GM12891 (cell line): ENCODE measurements around the gene SLC24A3.

Source experiments
- PAX5 ChIP-seq: IDR thresholded peaks from 2 replicates; pipeline ENCODE4 v1.6.1; 2011; ENCODE audit warnings: low read length, moderate library complexity, mild to moderate bottlenecking; ENCODE audit not compliant: insufficient read depth, severe bottlenecking
- POLR2A ChIP-seq: IDR thresholded peaks from 2 replicates; pipeline ENCODE4 v1.6.1; 2011; ENCODE audit warnings: low read depth, low read length, control low read depth
- POLR2AphosphoS5 ChIP-seq: IDR thresholded peaks from 2 replicates; pipeline ENCODE4 v1.6.1; 2011; ENCODE audit warnings: low read depth, low read length, control low read depth
- POU2F2 ChIP-seq: IDR thresholded peaks from 2 replicates; pipeline ENCODE4 v1.6.1; 2011; ENCODE audit warnings: low read depth, mild to moderate bottlenecking, control low read depth, low read length, moderate library complexity
- SPI1 ChIP-seq: IDR thresholded peaks from 2 replicates; pipeline ENCODE4 v1.6.1; 2011; ENCODE audit warnings: low read depth, low read length, control low read depth
- TAF1 ChIP-seq: IDR thresholded peaks from 2 replicates; pipeline ENCODE4 v1.6.1; 2011; ENCODE audit warnings: low read depth, low read length, control low read depth

DNA sequence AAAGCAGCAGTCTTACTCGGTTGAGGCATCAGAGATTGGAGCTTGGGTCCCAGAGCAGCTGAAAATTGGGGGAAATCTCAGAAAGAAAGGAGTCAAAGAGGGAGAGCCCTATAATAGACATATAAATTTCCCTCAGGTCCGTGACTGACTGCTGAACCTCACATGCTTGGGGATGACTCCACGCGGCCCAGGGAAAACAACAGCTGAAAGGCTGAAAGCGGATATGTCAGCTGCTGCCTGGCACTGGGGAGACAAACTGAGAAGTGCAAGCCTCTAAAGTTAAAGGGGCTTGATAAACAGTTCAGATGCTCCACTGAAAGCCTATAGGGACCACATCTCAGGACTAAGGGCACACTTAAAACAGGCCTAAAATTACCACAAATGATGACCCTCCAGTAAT, 289.7 kb downstream of the SLC24A3 start:
- TF ChIP-seq POLR2A, result no peak
- TF ChIP-seq POLR2AphosphoS5, result no peak
- no peak for TF ChIP-seq PAX5
- no peak for TF ChIP-seq POU2F2
- TF ChIP-seq TAF1, result no peak
- TF ChIP-seq SPI1, result no peak
